Dermis blood vessel endothelial cell (primary cell): ENCODE data around the gene TMIGD1. TPM values are rescaled to one million over a fixed set of nuclear protein-coding genes. Genes with fewer than 3 reads are reported as not detected.
"Not testable (repeated sequence)": the region's sequence is repeated elsewhere in the genome, so short reads cannot be mapped to it uniquely, and the experiment has no call there.

Experiments used
- DNase-seq: peaks from one replicate; pipeline ENCODE4 v3.0.0; 2010
- total RNA-seq: library from RNA; depleted of rRNA; stranded (reverse); fragments of >200 nt; gene quantifications from 2 replicates; pipeline ENCODE4 v1.2.3, GENCODE V29; 2014

The TMIGD1 gene
- total RNA-seq, 1 donor from 2014 or later = not detected

DNA sequence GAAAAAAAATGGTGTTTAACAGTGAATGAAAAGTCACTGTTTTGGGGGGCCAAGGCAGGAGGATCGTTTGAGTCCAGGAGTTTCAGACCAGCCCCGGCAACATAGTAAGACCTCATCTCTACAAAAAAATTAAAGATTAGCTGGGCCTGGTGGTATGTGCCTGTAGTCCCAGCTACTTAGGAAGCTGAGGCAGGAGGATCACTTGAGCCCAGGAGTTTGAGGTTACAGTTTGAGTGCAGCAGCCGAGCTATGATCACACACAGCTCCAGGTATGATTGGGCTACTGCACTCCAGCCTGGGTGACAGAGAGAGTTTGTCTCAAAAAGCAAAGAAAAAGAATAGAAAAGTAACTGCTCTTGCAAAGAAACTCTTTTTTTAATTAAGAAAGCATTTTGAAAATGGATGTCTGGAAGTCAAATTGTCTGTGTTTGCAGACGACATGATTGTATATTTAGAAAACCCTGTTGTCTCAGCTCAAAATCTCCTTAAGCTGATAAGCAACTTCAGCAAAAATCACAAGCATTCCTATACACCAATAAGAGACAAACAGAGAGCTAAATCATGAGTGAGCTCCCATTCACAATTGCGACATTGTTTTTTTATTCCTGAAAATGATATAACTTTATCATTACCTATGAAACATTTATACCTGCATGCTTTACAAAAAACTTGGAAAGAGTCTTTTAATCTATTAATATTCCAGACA is 24.4 kb upstream of the TMIGD1 start:
- no peak for DNase-seq

DNA sequence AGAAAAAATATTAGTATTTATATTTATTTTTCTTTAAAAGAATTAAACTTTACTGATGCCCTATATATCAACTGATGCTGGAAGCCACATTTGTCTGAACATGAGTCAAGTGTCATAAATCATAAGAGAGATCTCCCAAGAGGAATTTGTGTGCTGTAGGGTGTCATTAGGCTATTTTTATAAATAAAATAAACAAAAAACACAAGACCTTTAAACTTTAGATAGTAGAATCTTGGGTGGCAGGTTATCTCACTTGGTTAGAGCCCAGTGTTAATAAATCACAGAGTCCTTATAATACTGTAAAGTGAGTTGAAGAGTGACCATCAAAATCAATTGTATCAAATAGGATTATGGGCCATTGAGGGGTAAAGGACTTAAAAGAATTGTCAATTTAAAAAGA is 23.6 kb upstream of the TMIGD1 start:
- DNase-seq = no peak

DNA sequence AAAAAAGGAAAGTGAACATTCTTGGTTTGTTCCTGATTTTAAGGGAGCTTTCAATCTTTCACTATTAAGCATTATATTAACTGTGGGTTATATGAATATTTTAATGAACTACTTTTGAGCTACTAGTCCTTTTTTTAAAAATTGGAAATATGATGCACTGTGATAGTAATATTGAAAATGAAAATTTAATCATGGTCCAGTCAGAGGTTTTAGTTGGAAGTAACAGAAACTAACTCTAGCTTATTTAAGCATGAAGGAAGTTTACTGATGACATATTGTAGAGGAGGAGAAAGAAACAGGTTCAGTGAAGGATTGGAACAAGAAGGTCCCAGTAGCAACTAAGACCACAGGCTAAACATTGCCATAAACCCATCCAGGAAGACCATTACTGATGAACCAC is 20.8 kb upstream of the TMIGD1 start:
- DNase-seq = no peak

DNA sequence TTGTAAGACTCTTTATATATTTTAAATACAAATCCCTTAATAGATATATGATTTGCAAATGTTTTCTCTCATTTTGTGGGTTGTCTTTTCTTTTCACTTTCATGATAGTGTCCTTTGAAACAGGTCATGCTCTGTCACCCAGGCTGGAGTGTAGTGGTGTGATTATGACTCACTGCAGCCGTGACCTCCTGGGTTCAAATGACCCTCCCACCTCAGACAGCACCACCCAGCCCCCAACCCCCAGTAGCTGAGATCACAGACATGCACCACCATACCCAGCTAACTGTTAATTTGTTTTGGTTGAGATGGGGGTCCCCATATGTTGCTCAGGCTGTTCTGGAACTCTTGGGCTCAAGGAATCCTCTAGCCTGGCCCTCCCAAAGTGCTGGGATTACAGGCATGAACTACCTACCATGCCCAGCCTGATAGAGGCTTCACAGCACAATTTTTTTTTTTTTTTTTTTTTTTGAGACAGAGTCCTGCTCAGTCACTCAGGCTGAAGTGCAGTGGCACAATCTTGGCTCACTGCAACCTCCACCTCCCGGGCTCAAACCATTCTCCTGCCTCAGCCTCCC is 18.5 kb upstream of the TMIGD1 start:
- DNase-seq = no peak

DNA sequence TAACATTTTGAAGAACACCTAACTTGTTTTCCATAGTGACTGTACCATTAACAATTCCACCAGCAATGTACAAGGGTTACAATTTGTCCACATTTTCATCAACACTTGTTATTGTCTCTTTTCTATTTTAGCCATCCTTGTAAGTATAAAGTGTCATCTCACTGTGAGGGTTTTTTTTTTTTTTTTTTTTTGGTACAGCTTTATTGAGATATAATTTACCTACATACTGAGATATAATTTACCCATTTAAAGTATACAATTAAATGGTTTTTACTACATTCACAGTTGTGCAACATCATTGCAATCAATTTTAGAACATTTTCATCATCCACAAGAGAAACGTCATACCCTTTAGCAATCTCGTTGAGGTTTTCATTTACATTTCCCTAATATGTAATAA is 17.9 kb upstream of the TMIGD1 start:
- DNase-seq = no peak

DNA sequence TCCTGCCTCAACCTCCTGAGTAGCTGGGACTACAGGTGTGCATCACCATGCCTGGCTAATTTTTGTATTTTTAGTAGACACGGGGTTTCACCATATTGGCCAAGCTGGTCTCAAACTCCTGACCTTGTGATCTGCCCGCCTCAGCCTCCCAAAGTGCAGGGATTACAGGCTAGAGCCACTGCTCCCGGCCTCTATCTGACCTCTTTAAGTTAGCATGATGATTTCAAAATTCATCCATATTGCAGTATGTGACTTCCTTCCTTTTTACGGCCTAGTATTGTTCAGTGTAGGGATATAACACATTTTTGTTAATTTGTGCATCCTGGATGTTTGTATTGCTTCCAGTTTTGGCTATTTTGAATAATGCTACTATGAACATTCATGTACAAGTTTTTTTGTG is 17.4 kb upstream of the TMIGD1 start:
- not testable (repeated sequence) for DNase-seq

DNA sequence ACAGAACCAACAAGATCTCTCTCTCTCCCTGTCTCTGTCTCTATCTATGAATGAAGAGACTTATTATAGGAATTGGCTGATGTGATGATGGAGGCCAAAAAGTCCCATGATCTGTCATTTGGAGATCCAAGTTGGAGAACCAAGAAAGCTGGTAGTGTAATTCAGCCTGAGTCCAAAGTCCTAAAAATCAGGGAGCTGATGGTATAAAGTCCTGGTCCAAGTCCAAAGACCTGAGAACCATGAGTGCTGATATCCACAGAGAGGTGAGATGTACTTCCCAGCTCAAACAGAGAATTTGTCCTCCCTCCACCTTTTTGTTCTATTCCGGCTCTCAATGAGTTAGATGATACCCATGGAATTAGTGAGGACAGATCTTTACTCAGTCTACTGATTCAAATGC is 15.4 kb upstream of the TMIGD1 start:
- no peak for DNase-seq

DNA sequence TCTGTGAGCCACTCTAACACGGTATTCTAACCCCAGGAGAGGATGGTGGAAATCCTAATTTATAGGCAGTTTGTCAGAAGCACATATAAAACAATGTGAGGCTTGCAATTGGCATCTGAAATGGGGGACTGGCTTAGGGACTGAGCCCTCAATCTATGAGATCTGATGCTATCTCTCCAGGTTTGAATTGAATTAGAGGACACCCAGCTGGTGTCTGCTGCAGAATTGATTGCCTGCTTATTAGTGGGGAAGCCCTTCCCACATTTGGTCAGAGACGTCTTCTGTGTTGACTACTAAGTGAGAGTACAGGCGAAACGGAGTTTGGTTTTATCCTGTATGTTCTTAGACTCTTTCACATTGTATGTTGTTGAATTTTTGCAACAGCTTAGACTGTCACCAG is 13.6 kb upstream of the TMIGD1 start:
- no peak for DNase-seq

DNA sequence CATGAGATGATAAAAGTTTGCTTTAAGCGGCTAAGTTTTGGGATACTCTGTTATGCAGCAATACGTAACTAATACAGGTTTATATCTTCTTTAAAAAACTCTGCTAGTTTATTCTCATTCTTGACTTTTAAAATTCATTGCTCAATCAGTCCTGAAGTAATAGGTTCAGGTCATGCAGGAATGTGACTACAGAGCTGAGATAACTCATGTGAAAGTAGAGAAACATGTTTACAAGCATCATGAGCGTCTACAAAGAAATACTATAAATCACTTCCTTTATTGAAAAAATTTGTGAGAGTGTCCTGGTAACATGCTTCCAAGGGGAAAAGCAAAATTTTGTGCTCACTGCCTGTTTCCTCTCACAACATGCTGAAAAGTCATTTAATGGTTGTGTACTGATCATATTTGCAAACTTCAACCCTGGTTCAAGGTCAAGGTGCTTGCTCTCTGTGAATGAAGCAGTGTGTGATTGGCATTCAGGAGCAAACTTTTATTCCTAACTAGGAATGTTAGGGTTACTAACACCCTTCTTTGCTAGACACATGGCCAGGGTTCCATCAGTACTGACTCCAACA is 12.5 kb upstream of the TMIGD1 start:
- DNase-seq = no peak

DNA sequence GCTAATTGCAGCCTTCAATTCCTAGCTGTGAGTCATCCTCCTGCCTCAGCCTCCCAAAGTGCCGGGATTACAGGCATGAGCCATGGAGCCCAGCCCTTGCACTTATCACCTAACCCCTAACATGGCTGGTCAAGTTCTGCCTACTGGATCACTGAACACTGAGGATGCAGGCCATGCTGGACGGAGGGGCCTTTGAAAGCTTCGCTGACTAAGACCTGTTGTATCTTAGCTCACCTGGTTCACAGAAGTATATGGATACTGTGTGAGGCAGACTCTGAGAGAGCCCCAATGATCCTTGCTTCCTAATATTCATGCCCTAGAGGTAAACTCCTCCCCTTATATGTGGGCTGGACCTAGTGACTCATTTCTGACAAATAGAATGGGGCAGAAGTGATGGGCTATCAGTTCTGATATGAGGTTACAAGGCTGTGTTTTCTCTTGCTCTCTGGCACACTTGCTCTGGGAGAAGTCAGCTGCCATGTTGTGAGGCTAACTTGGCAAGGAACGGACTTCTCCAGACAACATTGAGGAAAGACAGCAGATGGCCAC is 11.7 kb upstream of the TMIGD1 start:
- DNase-seq = no peak

DNA sequence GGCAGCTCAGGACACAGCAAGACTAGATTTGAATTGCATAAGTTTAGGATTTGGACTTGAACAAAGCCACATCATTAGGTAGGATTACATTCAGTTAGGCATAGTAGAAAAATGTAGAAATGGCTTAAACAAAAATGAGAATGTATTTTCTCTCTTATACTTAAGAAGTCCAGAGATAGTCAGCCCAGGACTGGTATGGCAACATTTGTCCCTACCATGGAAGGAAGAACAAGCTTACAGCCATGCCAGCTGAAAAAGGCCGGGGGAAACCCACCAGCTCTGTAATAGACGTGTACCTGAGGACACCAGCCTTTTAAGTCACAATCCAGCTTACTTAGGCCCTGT is 11.2 kb upstream of the TMIGD1 start:
- DNase-seq = no peak

DNA sequence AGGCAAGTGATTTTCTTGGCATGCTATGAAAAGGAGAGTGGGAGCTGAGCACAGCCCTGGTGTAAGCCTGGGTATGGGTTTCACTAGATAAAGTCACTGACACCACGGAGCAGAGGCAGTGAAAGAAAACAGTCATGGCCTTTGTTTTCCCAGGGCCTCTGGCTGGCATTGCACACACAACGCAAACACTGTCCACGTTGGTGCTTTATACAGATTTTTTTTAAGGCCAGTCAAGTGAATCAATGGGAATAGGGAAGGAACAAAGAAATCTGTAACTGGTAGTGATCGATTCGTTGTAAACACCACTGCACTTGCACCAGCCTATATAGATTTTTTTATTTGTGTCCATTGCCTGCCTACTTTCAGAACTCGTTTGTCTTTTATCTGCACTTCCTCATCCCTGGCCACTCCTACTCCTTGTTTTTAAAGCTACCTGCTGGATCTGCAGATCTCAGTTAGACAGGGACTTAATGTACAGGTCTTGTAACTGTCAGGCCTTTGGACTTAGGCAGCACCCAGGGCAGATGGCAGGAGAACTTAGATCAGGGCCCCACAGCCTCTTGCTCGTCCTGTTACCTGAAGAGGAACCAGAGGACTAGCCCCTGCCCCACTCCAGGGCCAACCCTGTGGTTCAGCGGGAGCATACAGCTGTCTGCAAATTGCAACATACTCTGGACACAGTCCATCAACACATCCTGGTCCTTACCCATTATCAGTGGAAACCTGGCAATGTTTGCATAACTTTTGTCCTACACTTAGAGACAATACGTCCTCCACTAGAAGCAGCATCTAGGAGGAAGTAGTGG is 10.6 kb upstream of the TMIGD1 start:
- DNase-seq = peak; percentile 67

DNA sequence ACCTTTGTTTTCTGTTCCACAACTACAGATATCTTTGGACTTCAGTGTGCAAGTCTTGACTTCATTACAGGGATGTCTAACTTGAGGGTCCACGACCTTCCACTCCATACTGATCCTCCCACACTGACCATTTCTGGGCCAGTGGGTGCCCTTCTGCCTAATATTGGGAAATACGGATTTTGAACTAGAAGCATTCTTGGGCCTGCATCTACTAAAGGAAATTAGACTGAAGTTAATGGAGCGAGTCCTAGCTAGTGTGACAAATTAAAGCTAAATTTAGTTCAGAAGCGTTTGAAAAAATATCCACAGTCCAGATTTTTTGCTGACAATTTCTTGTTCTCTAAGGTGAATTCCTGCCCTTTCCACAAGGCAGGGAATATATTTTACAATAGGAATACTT is 9.9 kb upstream of the TMIGD1 start:
- no peak for DNase-seq

DNA sequence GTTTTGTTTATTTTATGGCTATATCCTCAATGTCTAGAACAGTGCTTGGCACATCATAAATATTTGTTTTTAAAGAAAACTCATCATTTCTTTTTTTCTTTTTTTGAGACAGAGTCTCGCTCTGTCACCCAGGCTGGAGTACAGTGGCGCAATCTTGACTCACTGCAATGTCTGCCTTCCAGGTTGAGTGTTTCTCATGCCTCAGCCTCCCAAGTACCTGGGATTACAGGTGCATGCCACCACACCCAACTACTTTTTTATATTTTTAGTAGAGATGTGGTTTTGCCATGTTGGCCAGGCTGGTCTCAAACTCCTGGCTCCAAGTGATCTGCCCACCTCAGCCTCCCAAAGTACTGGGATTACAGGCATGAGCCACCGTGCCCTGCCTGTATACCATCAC is 9.4 kb upstream of the TMIGD1 start:
- not testable (repeated sequence) for DNase-seq

DNA sequence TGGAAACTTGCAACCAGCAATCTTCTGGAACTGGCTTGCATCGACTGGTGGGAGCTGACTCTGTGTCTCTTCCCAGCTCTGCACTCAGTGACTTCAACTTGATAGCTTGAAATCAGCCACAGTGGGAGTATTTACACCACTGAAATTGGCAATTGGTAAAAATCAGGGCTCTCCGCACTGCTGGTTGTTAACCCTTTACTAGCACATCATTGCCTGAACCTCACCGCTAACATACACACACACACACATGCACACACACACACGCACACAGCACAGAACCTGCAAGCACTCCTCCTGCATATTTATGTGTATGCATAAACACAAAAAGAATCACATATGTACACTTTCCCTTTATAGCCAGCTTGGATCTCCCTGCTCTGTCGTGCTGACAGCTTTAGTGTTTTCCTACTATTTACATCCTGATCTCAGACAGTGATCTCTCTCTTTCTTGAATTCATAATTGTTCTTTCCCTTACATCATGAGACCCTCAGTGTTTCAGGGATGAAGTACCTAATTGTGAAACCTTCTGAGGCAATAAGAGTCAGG is 7.9 kb upstream of the TMIGD1 start:
- DNase-seq = no peak

DNA sequence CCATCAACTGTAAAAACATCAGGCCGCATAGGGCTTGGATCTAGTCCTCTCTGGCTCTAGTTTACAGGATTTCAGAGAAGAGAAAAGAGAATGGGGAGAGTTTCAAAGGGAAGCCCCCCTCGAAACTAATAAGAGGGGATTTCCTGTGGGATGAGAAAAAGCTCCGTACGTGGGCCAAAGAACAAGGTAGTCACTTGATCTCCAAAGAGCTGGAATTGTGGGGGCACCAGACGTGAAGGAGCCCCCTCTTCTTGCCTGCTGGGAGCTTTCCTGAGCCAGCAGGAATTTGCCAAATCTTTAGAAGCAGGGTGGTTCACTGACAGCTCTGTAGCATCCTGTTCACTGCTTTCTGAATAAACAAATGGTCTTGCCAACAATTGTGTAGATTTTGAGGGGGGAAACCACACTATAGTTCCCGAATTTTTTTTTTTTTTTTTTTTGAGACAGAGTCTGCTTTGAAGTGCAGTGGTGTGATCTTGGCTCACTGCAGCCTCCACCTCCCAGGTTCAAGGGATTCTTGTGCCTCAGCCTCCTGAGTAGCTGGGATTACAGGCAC is 7.0 kb upstream of the TMIGD1 start:
- DNase-seq = peak; percentile 73

DNA sequence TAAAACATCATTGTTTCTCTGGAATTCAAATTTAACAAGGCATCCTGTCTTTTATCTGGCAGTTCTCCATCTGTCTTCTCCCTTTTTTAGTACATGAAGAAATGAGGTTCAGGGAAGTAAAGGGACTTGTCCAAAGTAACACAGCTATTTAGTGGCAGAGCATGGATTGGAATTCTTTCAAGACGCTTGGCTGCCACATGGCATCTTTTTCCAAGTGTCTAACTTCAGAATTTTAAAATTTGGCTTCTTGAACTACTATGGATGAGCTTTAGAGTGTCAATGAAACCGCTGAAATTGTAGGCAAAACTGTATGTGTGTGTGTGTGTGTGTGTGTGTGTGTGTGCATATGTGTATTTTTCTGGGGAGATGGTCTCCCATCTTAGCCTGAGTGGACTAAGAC is 5.2 kb upstream of the TMIGD1 start:
- DNase-seq = no peak

DNA sequence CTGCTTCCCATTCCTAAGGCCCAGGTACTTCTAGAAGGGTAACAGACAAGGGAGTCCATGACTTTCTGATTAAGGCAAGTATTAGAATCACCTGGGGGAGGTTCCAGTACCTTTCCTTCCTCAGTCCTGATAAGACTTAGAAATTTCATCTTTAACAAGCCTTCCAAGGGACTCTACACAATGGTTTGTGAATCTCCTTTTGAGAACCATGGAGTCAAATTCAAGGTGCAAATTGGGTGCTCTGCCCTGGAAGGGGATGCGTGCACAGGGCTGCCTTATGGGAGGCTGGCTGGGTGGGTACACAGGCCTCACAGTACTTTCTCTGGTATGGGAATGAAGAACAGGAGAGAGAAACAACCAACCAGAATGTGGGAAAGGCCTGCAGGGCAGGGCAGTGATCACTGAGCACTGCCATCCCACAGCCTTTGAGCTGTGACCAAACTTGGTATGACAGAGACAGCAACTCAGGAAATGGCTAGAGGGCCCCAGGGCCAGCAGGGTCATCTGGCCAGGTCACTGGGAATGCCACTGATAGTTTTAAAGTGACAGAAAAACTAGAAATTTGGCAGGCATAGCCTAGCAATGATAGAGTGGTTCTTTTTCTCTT is 3.6 kb upstream of the TMIGD1 start:
- DNase-seq = no peak

DNA sequence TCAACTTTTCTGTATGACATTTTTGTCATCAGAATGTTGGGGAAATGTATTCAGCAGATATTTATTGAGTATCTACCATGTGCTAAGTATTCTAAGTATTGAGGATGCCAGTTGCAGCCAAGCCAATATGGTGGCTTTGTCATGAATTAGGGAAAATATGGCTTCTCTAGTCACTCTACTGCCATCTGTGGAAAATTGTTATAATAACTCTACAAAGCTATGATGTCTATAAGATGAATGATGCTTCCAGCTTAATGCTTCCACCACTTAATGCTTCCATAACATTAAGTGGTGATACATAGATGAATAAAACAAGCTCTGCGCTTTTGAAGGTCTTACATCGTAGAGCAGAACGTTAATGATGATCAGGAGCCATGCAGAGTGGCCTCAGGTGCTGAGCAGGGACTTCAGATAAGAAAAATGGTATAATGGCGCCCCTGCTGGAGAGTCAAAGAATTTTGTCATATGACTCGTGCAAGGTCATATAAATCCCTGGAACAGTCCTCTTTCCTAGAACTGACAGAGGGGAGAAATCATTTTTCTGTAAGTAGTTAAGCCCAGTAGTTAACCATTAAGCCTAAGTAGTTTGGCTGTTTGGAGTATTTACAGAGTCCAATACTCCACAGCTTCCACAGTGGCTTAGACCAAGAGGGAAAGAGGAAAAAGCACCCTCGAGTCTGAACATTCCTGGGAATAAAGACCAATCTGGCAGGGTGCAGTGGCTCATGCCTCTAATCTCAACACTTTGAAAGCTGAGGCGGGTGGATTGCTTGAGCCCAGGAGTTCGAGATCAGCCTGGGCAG is 2.7 kb upstream of the TMIGD1 start:
- peak; percentile 73 for DNase-seq

DNA sequence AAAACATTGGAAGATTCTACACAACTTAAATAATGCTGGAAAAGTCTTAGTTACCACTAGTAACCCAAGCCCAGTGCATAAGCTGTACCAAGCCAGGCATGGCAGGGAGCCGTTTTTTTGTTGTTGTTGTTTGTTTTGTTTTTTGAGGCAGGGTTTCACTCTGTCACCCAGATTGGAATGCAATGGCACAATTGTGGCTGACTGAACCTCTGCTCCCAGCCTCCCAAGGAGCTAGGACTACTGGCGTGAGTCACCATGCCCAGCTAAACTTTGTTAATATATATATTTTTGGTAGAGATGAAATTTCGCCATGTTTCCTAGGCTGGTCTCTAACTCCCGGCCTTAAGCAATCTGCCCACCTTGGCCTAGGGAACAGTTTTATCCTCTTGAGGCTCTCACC is 564 bp upstream of the TMIGD1 start:
- no peak for DNase-seq

DNA sequence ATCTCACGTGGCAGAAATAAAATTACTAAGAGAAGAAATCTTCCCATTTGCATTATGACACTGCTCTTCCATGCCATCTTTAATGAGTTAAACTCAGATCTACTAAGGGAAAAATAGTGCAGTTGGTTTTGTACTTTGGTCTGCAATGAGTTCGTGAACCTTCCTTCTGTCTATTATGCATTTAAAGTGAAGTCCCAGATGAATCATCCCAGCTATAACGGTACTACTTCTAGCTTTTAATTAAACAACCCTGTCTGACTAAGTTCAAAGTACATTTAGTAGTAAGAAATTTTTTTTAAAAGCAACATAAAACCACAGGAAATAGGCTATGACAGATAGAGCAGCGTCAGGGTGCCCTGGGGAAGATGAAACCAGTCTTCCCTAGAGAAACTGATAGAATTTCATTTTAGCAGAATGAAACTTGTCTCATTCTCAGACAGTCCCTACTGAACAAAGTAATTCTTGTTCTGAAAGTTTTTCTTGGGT is 1.8 kb downstream of the TMIGD1 start:
- DNase-seq = no peak
